ENCODE measurements around the gene PTPRK.

PTPRK gene

GRCh38 chr6:128339635-128340450 is 180.6 kb downstream of the PTPRK start:
- no peak overlapping the region for H3K4me3 ChIP-seq (ENCODE audit: low read depth, low read length)
- no peak for TF ChIP-seq CTCF (IDR thresholded peaks at IDR 0.05; ENCODE audit: low read depth, low read length, missing control alignments)
- no peak for DNase-seq (ENCODE audit: low read depth)

- TF ChIP-seq CTCF (IDR thresholded peaks at IDR 0.05; ENCODE audit: low read depth, low read length, missing control alignments) = no peak
- DNase-seq (ENCODE audit: low read depth) = no peak
- H3K4me3 ChIP-seq (ENCODE audit: low read depth, low read length) = no peak overlapping the region
Measured at GRCh38 chr6:128337619-128338018, 182.8 kb downstream of the PTPRK start.

GRCh38 chr6:128336436-128337095 is 183.8 kb downstream of the PTPRK start:
- no peak for TF ChIP-seq CTCF (IDR thresholded peaks at IDR 0.05; ENCODE audit: low read depth, low read length, missing control alignments)
- DNase-seq (ENCODE audit: low read depth) = no peak
- H3K4me3 ChIP-seq (ENCODE audit: low read depth, low read length) = no peak overlapping the region

- DNase-seq (ENCODE audit: low read depth) = no peak
- no peak for TF ChIP-seq CTCF (IDR thresholded peaks at IDR 0.05; ENCODE audit: low read depth, low read length, missing control alignments)
- no peak overlapping the region for H3K4me3 ChIP-seq (ENCODE audit: low read depth, low read length)
Measured at GRCh38 chr6:128335963-128336362, 184.4 kb downstream of the PTPRK start.

GRCh38 chr6:128333581-128334223 is 186.7 kb downstream of the PTPRK start:
- DNase-seq (ENCODE audit: low read depth) = no peak
- no peak for TF ChIP-seq CTCF (IDR thresholded peaks at IDR 0.05; ENCODE audit: low read depth, low read length, missing control alignments)

GRCh38 chr6:128327890-128328289 is 192.5 kb downstream of the PTPRK start:
- peak; percentile 71 for TF ChIP-seq CTCF (IDR thresholded peaks at IDR 0.05; ENCODE audit: low read depth, low read length, missing control alignments)
- H3K4me3 ChIP-seq (ENCODE audit: low read depth, low read length) = no peak overlapping the region
- peak; percentile 2 for DNase-seq (ENCODE audit: low read depth)

More at GRCh38 chr6:128333581-128334223, 186.7 kb downstream of the PTPRK start:
- H3K4me3 ChIP-seq (ENCODE audit: low read depth, low read length) = no peak overlapping the region
